GM18909 (cell line): Measurements from ENCODE around the gene ARR3.
A peak's percentile ranks its signal among the peaks of the same experiment; 100 is the strongest.
"Not testable (repeated sequence)": the region's sequence is repeated elsewhere in the genome, so short reads cannot be mapped to it uniquely, and the experiment has no call there.

ENCODE experiments used
- ATAC-seq: cut with Tn5 transposase; IDR thresholded peaks from one replicate; pipeline ENCODE4 v1.9.1; 2021; ENCODE audit warnings: mild to moderate bottlenecking; ENCODE audit not compliant: unreplicated experiment, poor library complexity

The ARR3 gene

GRCh38 chrX:70268034-70268433, at the start of gene ARR3:
Gene ARR3, plus strand, starts transcription at chrX:70268334. Its CDS starts 1,052 bp downstream, at chrX:70269386.
- ATAC-seq, result no peak

GRCh38 chrX:70219938-70220764, 48.0 kb upstream of the ARR3 start:
- no peak for ATAC-seq

GRCh38 chrX:70226048-70226447, 42.1 kb upstream of the ARR3 start:
- no peak for ATAC-seq

- no peak for ATAC-seq
These were observed 41.4 kb upstream of the ARR3 start for GRCh38 chrX:70226687-70227086.

- no peak for ATAC-seq
These were observed 36.5 kb upstream of the ARR3 start for GRCh38 chrX:70231666-70232065.

GRCh38 chrX:70234355-70234754, 33.8 kb upstream of the ARR3 start, which contains the start of gene AWAT1:
Gene AWAT1, plus strand, starts transcription at chrX:70234655. Its CDS starts 41 bp downstream, at chrX:70234696.
- no peak for ATAC-seq

GRCh38 chrX:70240751-70241150, 27.4 kb upstream of the ARR3 start:
- ATAC-seq, result no peak

- ATAC-seq, result no peak
These were observed 26.6 kb upstream of the ARR3 start for GRCh38 chrX:70241501-70241900.

GRCh38 chrX:70243601-70244000, 24.5 kb upstream of the ARR3 start:
- ATAC-seq, result not testable (repeated sequence)

- no peak for ATAC-seq
These were observed 23.3 kb upstream of the ARR3 start for GRCh38 chrX:70244881-70245280.

GRCh38 chrX:70247252-70247651, 20.9 kb upstream of the ARR3 start:
- ATAC-seq, result no peak

GRCh38 chrX:70252491-70252890, 15.6 kb upstream of the ARR3 start:
- ATAC-seq, result no peak

- ATAC-seq, result no peak
These were observed 14.6 kb upstream of the ARR3 start for GRCh38 chrX:70253377-70254062.

- ATAC-seq, result no peak
These were observed 14.1 kb upstream of the ARR3 start for GRCh38 chrX:70254063-70254400.

GRCh38 chrX:70254909-70255308, 13.2 kb upstream of the ARR3 start:
- ATAC-seq, result no peak

- no peak for ATAC-seq
These were observed 12.7 kb upstream of the ARR3 start for GRCh38 chrX:70255452-70255851.

- no peak for ATAC-seq
These were observed 10.5 kb upstream of the ARR3 start for GRCh38 chrX:70257423-70258288.

GRCh38 chrX:70260104-70260503, 8.0 kb upstream of the ARR3 start, which contains the start of gene P2RY4:
Gene P2RY4, minus strand, starts transcription at chrX:70260204. Its CDS starts 580 bp downstream, at chrX:70259624.
- no peak for ATAC-seq

- peak; percentile 77 for ATAC-seq
These were observed 5.1 kb upstream of the ARR3 start for GRCh38 chrX:70262952-70263567.

- no peak for ATAC-seq
These were observed 3.4 kb upstream of the ARR3 start for GRCh38 chrX:70264784-70265183.
